ENCODE results near the gene MMP15. TPM values are rescaled to one million over a fixed set of nuclear protein-coding genes. Genes with fewer than 3 reads are reported as not detected.

The MMP15 gene
- total RNA-seq, 1 donor from 2014 or later: 5.2 TPM

DNA sequence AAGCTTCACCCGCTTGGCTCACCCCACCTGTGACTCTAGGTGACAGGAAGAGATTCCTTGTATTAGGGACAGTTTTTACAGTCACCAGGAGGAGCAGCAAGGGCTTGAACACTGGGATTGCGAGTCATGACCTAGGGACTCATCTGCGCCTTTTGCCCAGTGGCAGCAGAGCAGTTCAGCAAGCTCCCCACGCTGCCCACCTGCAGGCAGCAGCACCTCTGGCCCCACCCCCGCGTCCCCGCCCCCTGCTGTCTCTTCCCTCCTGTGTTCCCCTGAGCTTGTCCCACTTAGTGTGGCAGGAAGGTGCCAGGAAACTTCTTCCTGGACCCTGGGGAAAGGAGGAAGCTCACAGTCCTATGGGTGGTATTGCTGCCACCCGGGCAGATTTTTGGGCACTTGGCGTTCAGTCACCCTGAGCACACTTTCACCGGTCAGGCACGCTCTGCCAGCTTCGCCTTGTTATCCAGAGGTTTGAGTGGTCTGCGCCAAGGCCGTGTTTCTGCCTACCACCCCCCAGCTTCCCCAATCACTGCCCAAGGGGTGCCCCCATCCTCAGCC lies 8.7 kb downstream of the MMP15 start:
- no peaks in the 10 kb centered on the region for H3K4me1 Mint-ChIP-seq (ENCODE audit: unreplicated experiment)
- TF ChIP-seq, protein P1, sequence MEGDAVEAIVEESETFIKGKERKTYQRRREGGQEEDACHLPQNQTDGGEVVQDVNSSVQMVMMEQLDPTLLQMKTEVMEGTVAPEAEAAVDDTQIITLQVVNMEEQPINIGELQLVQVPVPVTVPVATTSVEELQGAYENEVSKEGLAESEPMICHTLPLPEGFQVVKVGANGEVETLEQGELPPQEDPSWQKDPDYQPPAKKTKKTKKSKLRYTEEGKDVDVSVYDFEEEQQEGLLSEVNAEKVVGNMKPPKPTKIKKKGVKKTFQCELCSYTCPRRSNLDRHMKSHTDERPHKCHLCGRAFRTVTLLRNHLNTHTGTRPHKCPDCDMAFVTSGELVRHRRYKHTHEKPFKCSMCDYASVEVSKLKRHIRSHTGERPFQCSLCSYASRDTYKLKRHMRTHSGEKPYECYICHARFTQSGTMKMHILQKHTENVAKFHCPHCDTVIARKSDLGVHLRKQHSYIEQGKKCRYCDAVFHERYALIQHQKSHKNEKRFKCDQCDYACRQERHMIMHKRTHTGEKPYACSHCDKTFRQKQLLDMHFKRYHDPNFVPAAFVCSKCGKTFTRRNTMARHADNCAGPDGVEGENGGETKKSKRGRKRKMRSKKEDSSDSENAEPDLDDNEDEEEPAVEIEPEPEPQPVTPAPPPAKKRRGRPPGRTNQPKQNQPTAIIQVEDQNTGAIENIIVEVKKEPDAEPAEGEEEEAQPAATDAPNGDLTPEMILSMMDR (IDR thresholded peaks at IDR 0.05): no peak
- H3K27me3 Mint-ChIP-seq (ENCODE audit: unreplicated experiment): no peaks in the 10 kb centered on the region
- H3K36me3 Mint-ChIP-seq (ENCODE audit: unreplicated experiment): no peaks in the 10 kb centered on the region
- no peak overlapping the region for H3K27ac Mint-ChIP-seq (ENCODE audit: unreplicated experiment)
- no peak overlapping the region for H3K4me3 Mint-ChIP-seq (ENCODE audit: unreplicated experiment)
- DNase-seq (ENCODE audit: extremely low spot score, unreplicated experiment): no peak
- H3K9me3 Mint-ChIP-seq (ENCODE audit: unreplicated experiment): no peaks in the 10 kb centered on the region

DNA sequence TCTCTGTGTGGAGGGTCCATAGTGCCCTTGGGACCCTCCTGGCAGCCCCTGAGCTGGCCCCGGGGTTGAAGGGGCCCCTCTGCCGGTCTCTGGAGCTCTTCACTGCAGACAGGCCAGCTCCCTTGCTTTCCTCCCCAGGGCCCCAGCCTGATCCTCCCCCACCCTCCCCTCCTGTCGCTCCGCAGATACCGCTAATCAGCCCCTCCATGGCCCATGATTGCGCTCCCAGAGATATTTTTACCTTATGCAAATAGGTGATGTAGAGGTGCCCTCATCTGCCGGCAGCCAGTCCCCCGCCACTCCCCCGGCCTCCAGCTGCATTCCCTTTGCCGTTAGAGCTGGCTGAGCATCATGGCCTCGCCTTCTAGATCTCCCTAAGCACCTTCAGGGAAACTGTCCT lies 9.2 kb downstream of the MMP15 start:
- no peaks in the 10 kb centered on the region for H3K4me1 Mint-ChIP-seq (ENCODE audit: unreplicated experiment)
- H3K27me3 Mint-ChIP-seq (ENCODE audit: unreplicated experiment): no peaks in the 10 kb centered on the region
- no peak for DNase-seq (ENCODE audit: extremely low spot score, unreplicated experiment)
- TF ChIP-seq, protein P1 (IDR thresholded peaks at IDR 0.05): no peak
- no peak overlapping the region for H3K4me3 Mint-ChIP-seq (ENCODE audit: unreplicated experiment)
- H3K27ac Mint-ChIP-seq (ENCODE audit: unreplicated experiment): no peak overlapping the region
- no peaks in the 10 kb centered on the region for H3K36me3 Mint-ChIP-seq (ENCODE audit: unreplicated experiment)
- no peaks in the 10 kb centered on the region for H3K9me3 Mint-ChIP-seq (ENCODE audit: unreplicated experiment)

DNA sequence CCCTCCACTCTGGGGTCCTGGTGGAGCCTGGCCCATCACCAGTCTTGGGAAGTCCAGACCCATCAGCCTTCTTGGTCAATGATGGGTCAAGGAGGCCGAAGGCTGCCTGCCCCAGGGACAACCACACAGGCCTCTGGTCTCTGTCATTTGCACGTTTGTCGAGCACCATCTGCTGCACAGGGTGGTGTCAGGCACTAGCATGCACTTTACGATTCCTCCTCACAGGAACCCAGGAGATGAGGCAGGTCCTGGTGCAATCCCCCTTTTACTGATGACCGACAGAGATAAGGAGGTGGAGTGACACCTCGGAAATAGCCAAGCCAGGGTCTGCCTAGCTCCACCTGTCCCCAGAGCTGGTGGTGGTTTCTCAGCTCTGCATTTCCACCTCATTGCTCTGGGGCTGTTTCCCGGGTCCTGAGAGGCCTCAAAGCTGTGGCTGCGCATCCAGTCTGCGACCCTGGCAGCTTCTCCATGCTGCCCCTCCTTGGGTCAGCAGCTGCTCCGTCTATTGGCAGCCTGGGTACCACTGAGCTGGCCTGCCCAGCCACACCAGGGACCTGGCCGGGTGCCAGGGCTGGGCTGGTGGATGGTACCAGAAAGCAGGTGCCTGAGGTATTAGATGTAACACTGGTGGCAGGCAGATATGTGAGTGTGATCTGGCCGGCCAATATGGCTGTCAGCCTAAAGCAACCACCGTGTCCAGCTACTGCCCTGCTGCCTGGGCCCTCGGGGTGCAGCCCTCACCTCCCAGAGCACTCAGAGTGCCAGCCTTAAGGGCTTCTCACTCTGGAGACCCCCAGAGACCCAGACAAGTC lies 10.0 kb downstream of the MMP15 start:
- Mint-ChIP-seq H3K27ac (ENCODE audit: unreplicated experiment) (no peak overlapping the region), H3K9me3 (ENCODE audit: unreplicated experiment) (no peaks in the 10 kb centered on the region), H3K27me3 (ENCODE audit: unreplicated experiment) (no peaks in the 10 kb centered on the region), H3K4me1 (ENCODE audit: unreplicated experiment) (no peaks in the 10 kb centered on the region), H3K4me3 (ENCODE audit: unreplicated experiment) (no peak overlapping the region), H3K36me3 (ENCODE audit: unreplicated experiment) (no peaks in the 10 kb centered on the region)
- DNase-seq (ENCODE audit: extremely low spot score, unreplicated experiment): no peak
- TF ChIP-seq, protein P1 (IDR thresholded peaks at IDR 0.05): no peak

DNA sequence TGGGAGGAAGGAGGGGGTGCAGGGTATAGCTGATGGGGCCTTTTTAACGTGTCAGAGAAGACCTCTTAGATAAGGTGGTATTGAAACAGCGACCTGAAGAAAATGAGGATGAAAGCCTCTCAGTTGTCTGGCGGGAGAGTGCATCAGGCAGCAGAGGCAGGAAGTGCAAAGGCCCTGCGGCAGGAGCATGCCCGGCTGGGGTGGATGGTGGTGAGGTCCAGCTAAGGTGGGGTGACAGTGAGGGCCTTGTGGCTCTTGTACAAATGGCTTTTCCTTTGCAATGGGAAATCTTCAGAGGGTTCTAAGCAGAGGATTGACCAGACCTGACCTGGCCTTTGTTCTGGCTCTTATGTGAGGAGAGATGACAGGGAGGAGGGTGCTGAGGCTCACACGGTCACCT lies 11.4 kb downstream of the MMP15 start:
- TF ChIP-seq, protein P1 (IDR thresholded peaks at IDR 0.05): no peak
- H3K27ac Mint-ChIP-seq (ENCODE audit: unreplicated experiment): no peak overlapping the region
- H3K4me1 Mint-ChIP-seq (ENCODE audit: unreplicated experiment): no peaks in the 10 kb centered on the region
- H3K4me3 Mint-ChIP-seq (ENCODE audit: unreplicated experiment): no peak overlapping the region
- no peak for DNase-seq (ENCODE audit: extremely low spot score, unreplicated experiment)
- no peaks in the 10 kb centered on the region for H3K36me3 Mint-ChIP-seq (ENCODE audit: unreplicated experiment)
- no peaks in the 10 kb centered on the region for H3K9me3 Mint-ChIP-seq (ENCODE audit: unreplicated experiment)
- no peaks in the 10 kb centered on the region for H3K27me3 Mint-ChIP-seq (ENCODE audit: unreplicated experiment)

DNA sequence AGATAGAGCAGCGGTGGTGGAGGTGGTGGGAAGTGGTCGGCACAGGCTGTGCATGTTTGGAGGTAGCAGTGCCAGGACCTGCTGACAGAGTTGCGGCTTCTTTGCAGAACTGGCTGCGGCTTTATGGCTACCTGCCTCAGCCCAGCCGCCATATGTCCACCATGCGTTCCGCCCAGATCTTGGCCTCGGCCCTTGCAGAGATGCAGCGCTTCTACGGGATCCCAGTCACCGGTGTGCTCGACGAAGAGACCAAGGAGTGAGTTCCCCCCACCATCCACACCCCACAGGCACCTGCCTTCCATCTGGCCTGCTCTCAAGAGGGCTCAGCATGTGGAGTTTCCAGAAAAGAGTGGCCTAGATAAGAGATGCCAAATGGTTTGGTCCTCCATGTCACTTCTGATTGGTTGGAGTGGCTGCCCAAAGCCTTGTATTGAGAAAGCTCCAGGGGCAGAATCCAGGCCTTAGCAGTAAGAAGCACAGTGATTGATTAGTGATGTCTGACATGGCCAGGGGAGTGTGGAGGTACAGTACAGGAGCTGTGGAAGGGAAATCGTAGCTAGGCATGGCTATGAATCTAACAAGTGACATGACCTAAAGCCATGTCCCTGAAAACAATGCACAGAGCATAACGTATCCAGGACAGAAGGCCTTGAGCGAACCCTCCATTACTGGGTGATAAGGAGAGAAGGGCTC lies 12.0 kb downstream of the MMP15 start:
- DNase-seq (ENCODE audit: extremely low spot score, unreplicated experiment): no peak
- Mint-ChIP-seq H3K4me1 (ENCODE audit: unreplicated experiment) (no peaks in the 10 kb centered on the region), H3K27ac (ENCODE audit: unreplicated experiment) (no peak overlapping the region), H3K9me3 (ENCODE audit: unreplicated experiment) (no peaks in the 10 kb centered on the region), H3K27me3 (ENCODE audit: unreplicated experiment) (no peaks in the 10 kb centered on the region), H3K4me3 (ENCODE audit: unreplicated experiment) (no peak overlapping the region), H3K36me3 (ENCODE audit: unreplicated experiment) (no peaks in the 10 kb centered on the region)
- TF ChIP-seq, protein P1 (IDR thresholded peaks at IDR 0.05): no peak

All from osteocyte (in vitro differentiated cells).